ENCODE measurements around the gene POC1B.

- TF ChIP-seq CTCF (IDR thresholded peaks at IDR 0.05) (no peak), EZH2 (IDR thresholded peaks at IDR 0.05) (no peak), EZH2phosphoT487 (IDR thresholded peaks at IDR 0.05) (no peak)
These were observed 88.6 kb downstream of the POC1B start for GRCh38 chr12:89437231-89437630.
